A204.1 (cell line): ENCODE data around the gene RPS15A.
"Not testable (repeated sequence)": the region's sequence is repeated elsewhere in the genome, so short reads cannot be mapped to it uniquely, and the experiment has no call there.

Experiments used
- FAIRE-seq: peaks from 2 replicates; lab custom pipeline; 2012; peaks lifted over from hg19 to GRCh38; lab: Jason Lieb, UNC

Gene RPS15A

GRCh38 chr16:18742870-18743269 lies 47.3 kb downstream of the RPS15A start:
- FAIRE-seq = not testable (repeated sequence)

GRCh38 chr16:18740027-18740426 lies 50.1 kb downstream of the RPS15A start:
- FAIRE-seq = not testable (repeated sequence)

GRCh38 chr16:18738768-18739167 lies 51.4 kb downstream of the RPS15A start:
- not testable (repeated sequence) for FAIRE-seq

- FAIRE-seq = not testable (repeated sequence)
Observed at GRCh38 chr16:18734279-18734678, 55.9 kb downstream of the RPS15A start.
